T-helper 1 cell (primary cell): ENCODE measurements around the gene ATP5MG.
A peak's percentile ranks its signal among the peaks of the same experiment; 100 is the strongest.

Experiments used
- DNase-seq, 5 donors: peaks; one replicate each; pipeline ENCODE4 v3.0.0-alpha.2; 2012 to 2020

ATP5MG gene

DNA sequence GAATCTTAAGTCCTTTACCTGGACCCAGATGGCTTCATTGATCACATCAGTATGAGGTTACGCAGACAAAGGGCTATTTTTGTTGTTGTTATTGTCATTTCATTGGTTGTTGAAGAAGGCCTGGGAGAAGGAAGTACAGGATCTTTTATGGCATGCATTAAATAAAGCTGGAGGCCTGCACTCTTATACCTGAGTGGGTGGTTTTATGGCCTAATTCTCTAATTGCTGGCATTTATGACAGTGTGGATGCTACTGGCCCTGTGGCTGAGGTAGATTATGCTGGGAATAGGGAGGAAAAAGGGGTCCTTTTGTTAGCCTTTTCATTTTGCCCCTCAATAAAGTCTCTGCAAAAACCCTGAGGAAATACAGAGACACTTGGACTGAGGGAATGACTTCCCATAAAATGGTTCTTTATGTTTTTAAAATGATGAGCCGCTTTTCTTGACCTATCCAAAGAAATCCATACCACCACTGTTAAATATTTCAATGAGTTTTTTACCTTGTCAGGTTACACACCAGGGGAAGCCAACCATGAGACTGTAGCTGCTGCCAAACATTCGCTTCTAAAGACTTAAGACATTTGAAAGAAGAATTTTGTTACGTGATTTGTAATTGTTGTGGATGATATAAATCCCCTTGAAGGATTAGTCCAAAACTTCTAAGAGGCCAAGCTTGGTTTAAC is 41.6 kb downstream of the ATP5MG start:
- no peak for DNase-seq

DNA sequence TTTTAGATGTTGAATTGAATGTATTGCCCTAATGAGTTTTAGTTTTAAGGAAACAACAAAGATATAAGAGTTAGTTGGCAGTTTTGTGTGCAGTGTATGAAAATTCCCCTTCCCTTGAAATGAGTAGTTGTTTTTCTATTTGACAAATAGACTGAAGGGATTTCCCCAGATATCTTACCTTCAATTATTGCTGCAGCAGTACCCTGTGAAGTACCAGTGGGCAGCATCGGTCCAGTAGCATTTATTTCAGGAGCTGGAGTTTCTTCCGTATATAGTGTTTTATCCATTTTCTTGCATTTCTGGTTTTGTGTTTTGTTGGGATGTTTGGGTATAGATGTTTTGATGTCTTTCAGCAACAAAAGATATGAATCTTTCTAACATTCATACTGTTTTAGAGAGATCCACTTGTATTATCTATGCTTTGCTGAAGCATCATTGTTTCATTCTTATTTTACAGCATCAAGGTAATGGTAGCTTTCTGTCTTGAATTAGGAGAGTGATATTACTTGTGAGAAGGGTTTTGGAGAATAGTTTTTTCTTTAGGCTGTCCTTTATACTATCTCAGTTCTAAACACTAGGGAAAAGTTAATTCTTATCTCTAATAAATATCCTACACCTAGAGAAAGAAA is 42.3 kb downstream of the ATP5MG start:
- peak in 1 of 5 donors; percentile 52 for DNase-seq

DNA sequence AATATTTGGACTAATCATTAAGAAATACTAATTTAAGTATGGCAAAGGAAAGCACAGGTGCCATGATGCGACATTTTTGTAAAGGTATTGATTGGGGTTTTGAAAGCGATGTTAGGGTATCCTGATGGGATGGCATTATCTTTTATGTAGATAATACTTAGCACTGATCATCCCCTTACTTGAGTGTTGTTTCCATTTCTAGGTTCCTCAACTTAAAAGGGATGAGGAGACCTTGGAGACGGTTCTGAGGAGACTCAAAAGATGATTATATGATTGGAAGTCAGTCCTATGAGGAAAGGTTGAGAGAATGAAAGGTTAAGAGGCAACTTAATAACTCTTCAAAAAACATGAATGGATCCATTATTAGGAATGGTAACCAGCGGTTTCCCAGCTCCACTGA is 46.0 kb downstream of the ATP5MG start:
- no peak for DNase-seq

DNA sequence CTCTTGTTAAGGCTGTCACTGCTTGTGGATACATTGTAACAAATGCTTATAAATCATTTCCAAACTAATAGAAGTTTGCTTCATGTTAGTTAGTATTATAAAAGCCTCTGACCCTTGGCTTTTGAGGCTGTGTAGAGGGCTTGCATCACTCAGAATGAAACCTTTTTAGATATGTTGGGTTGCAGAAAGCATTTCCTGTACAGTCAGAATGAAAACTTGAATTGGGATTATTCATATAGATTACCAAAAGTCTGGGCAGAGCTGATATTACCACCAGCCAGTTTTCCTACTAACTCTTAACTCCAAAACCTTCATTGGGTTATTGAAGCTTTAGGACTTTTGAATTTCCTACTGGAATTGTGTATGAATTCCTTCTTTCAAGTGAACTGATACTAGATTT is 46.9 kb downstream of the ATP5MG start:
- peak in 1 of 5 donors; percentile 81 for DNase-seq

DNA sequence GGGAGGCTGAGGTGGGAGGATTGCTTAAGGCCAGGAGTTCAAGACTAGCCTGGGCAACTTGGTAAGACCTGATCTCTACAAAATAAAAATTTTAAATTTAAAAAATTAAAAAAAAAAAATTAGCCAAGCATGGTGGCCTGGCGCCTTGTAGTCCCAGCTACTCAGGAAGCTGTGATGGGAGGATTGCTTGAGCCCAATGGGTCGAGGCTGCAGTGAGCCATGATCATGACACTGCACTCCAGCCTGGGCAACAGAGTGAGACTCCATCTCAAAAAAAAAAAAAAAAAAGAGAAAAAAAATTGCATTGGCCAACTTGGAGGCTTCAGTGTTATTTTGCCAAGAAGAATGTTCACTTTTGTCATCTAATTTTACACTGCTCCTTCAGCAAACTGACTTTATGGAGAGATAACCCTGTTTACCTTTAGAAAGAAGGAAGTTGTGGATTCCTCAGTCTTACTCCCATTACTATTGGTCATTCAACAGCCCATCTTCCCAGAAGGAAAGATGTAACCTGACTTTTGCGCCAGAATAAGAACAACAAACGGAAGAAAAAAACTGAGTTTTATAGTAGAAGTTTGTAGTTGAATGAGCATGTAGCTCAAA is 48.0 kb downstream of the ATP5MG start:
- no peak for DNase-seq

DNA sequence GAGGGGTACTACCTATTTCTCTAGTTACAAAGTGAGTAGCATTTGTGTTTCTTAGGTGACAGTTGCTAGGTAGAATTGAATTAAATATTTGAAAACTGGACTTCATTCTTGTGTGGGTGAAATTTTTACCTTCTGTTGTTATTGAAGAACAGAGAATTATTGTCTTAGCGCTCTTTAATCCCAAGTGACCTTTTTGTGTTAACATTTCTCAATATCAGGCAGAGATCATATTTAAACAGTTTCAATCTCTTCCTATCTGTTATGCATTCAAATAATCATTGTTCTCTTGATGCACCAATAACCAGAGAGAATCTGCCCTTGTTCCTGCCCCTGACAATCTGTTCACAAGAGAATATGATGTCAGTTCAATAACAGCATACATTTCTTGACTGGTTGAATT is 49.0 kb downstream of the ATP5MG start:
- no peak for DNase-seq
